Lower lobe of right lung (tissue), 2 donors: ENCODE results near the gene GALNT17. TPM values are rescaled to one million over a fixed set of nuclear protein-coding genes. Genes with fewer than 3 reads are reported as not detected.
A peak's percentile ranks its signal among the peaks of the same experiment; 100 is the strongest.

Experiments used
- ATAC-seq, 2 donors: fragments of 200-7000 bp; cut with Tn5 transposase; one replicate each; pipeline ENCODE4 v1.9.1; 2020 to 2022; ENCODE audit warnings: mild to moderate bottlenecking in 2 of 2, moderate library complexity in 2 of 2
- DNase-seq: peaks from one replicate; pipeline ENCODE4 v3.0.0-alpha.2; 2020
- H3K27ac ChIP-seq: fragments of 200-600 bp; one replicate; pipeline ENCODE4 v1.8.0; 2022
- H3K27me3 ChIP-seq: fragments of 200-600 bp; one replicate; pipeline ENCODE4 v1.8.0; 2022; ENCODE audit warnings: low read depth
- H3K36me3 ChIP-seq: fragments of 200-600 bp; one replicate; pipeline ENCODE4 v1.8.0; 2022; ENCODE audit warnings: mild to moderate bottlenecking
- H3K4me1 ChIP-seq: fragments of 200-600 bp; one replicate; pipeline ENCODE4 v1.8.0; 2022
- H3K4me3 ChIP-seq: fragments of 200-600 bp; one replicate; pipeline ENCODE4 v1.8.0; 2022; ENCODE audit warnings: mild to moderate bottlenecking
- H3K9me3 ChIP-seq: fragments of 200-600 bp; one replicate; pipeline ENCODE4 v1.8.0; 2022
- intact Hi-C: fragments of 100-400 bp; cut with DNase I; formaldehyde crosslinking; loops from one replicate; pipeline ENCODE4 v1.11.0; 2022
- total RNA-seq: library from RNA; stranded (reverse); fragmentation: NEBNext Ultra II Directional; extraction: Animal tissue kit (Norgen Biotek cat#: 25700); gene quantifications from one replicate; pipeline ENCODE4 v1.2.1, GENCODE V29; 2021
- TF ChIP-seq, protein P1 (sequence below): fragments of 200-600 bp; IDR thresholded peaks from one replicate; pipeline ENCODE4 v1.8.0; 2022; ENCODE audit warnings: antibody characterized with exemption, mild to moderate bottlenecking
- donor health status: DM: no; HTN: yes; CAD: no; lungs with severe emphysema.

GALNT17 gene
- total RNA-seq, 1 donor from 2014 or later = 6.6 TPM

GRCh38 chr7:71404726-71405345, 272.9 kb downstream of the GALNT17 start:
- ATAC-seq = no peak
- intact Hi-C loops = no loop called here

GRCh38 chr7:71408271-71408670, 276.3 kb downstream of the GALNT17 start:
- no peaks in the 10 kb centered on the region for H3K27me3 ChIP-seq
- ATAC-seq (peak; percentile 41 to 64), DNase-seq (no peak)
- H3K9me3 ChIP-seq = peaks cover 8% of the 10 kb centered on the region
- no peak overlapping the region for H3K27ac ChIP-seq
- intact Hi-C loops = no loop called here
- H3K4me1 ChIP-seq = no peaks in the 10 kb centered on the region
- TF ChIP-seq, protein P1, sequence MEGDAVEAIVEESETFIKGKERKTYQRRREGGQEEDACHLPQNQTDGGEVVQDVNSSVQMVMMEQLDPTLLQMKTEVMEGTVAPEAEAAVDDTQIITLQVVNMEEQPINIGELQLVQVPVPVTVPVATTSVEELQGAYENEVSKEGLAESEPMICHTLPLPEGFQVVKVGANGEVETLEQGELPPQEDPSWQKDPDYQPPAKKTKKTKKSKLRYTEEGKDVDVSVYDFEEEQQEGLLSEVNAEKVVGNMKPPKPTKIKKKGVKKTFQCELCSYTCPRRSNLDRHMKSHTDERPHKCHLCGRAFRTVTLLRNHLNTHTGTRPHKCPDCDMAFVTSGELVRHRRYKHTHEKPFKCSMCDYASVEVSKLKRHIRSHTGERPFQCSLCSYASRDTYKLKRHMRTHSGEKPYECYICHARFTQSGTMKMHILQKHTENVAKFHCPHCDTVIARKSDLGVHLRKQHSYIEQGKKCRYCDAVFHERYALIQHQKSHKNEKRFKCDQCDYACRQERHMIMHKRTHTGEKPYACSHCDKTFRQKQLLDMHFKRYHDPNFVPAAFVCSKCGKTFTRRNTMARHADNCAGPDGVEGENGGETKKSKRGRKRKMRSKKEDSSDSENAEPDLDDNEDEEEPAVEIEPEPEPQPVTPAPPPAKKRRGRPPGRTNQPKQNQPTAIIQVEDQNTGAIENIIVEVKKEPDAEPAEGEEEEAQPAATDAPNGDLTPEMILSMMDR = no peak
- H3K36me3 ChIP-seq = no peaks in the 10 kb centered on the region
- H3K4me3 ChIP-seq = no peak overlapping the region

More at GRCh38 chr7:71404726-71405345, 272.9 kb downstream of the GALNT17 start:
- no peaks in the 10 kb centered on the region for H3K27me3 ChIP-seq
- no peak overlapping the region for H3K4me3 ChIP-seq
- H3K36me3 ChIP-seq = no peaks in the 10 kb centered on the region
- H3K27ac ChIP-seq = no peak overlapping the region
- peaks cover 3% of the 10 kb centered on the region for H3K9me3 ChIP-seq
- no peak for DNase-seq
- TF ChIP-seq, protein P1 = no peak
- no peaks in the 10 kb centered on the region for H3K4me1 ChIP-seq

- ATAC-seq (no peak), DNase-seq (no peak)
- no peaks in the 10 kb centered on the region for H3K4me1 ChIP-seq
- no peaks in the 10 kb centered on the region for H3K36me3 ChIP-seq
- no peak overlapping the region for H3K27ac ChIP-seq
- H3K27me3 ChIP-seq = no peaks in the 10 kb centered on the region
- TF ChIP-seq, protein P1 = no peak
- intact Hi-C loops = no loop called here
- H3K4me3 ChIP-seq = no peak overlapping the region
- peaks cover 8% of the 10 kb centered on the region for H3K9me3 ChIP-seq
Measured at GRCh38 chr7:71409550-71410157, 277.7 kb downstream of the GALNT17 start.

- TF ChIP-seq, protein P1 = no peak
- H3K9me3 ChIP-seq = peaks cover 8% of the 10 kb centered on the region
- no peak for DNase-seq
- no peaks in the 10 kb centered on the region for H3K4me1 ChIP-seq
- H3K27ac ChIP-seq = no peak overlapping the region
- H3K27me3 ChIP-seq = no peaks in the 10 kb centered on the region
- intact Hi-C loops = no loop called here
- H3K36me3 ChIP-seq = no peaks in the 10 kb centered on the region
- ATAC-seq = no peak
- H3K4me3 ChIP-seq = no peak overlapping the region
Measured at GRCh38 chr7:71411475-71411874, 279.5 kb downstream of the GALNT17 start.

GRCh38 chr7:71414490-71414889, 282.5 kb downstream of the GALNT17 start:
- intact Hi-C loops = no loop called here
- Histone ChIP-seq H3K9me3 (peaks cover 5% of the 10 kb centered on the region), H3K4me3 (no peak overlapping the region), H3K36me3 (no peaks in the 10 kb centered on the region), H3K4me1 (no peaks in the 10 kb centered on the region), H3K27me3 (no peaks in the 10 kb centered on the region), H3K27ac (no peak overlapping the region)
- DNase-seq (no peak), ATAC-seq (no peak)
- TF ChIP-seq, protein P1 = no peak
